ENCODE results near the gene SEC22C. TPM values are rescaled to one million over a fixed set of nuclear protein-coding genes. Genes with fewer than 3 reads are reported as not detected.

Gene SEC22C
- total and polyA plus RNA-seq, 5 donors = 20.2 to 29.9 (median 27.0) TPM

DNA sequence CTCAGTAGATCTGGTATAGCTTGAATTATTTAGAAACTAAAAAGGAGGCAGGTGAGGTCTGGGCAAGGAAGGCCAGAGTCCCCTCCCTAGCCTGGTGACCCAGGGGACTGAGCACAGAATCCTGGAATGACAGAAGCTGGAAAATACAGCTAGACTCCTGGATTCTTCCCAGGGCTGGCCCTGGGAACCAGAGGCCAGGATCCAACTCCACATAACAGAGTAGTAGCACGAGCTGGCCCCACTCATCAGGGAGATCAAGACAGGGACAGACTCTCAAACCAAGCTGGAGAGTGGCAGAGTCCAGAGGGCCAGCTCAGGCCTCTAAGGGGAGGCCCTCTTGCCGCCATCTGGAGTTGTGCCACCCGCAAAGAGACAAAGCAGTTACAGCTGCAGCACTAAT lies 68.6 kb downstream of the SEC22C start:
- peaks cover 23% of the 10 kb centered on the region for H3K4me1 ChIP-seq (ENCODE audit: control insufficient read depth, insufficient read depth, low read length)
- intact Hi-C loops (cut with DNase I) = no loop called here

DNA sequence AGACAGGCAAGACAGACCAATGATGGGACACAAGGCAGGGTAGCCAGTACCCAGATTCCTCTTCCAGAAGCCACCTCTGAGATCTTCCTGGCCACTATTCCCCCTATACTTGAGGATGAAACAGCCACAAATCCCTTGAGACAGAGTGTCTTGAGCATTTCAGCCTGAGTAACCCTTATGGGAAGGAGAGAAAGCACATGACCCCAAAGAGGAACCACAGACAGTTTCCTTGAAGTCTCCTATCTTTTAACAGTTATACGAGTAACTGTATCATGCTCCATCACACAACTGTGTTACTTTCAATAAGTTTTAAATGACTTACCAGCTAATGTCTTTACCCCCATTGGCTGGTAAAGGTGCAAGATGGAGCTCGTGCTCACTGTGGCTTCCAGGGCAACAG lies 70.0 kb downstream of the SEC22C start:
- Histone ChIP-seq H3K4me1 (ENCODE audit: control insufficient read depth, insufficient read depth, low read length) (peaks cover 23% of the 10 kb centered on the region), H3K27me3 (ENCODE audit: control insufficient read depth, insufficient read depth) (no peaks in the 10 kb centered on the region), H3K27ac (ENCODE audit: low read length) (no peak overlapping the region), H3K4me3 (ENCODE audit: low read length) (no peak overlapping the region), H3K9me3 (ENCODE audit: control insufficient read depth, low read length) (no peaks in the 10 kb centered on the region)
- ATAC-seq (no peak), DNase-seq (no peak)
- intact Hi-C loops (cut with DNase I) = no loop called here
- WGBS = 78% methylated on average over 2 of the region's 2 CpGs

More for the DNA sequence above, 68.6 kb downstream of the SEC22C start:
- H3K9me3 ChIP-seq (ENCODE audit: control insufficient read depth, low read length) = no peaks in the 10 kb centered on the region
- 74% methylated on average over 3 of the region's 3 CpGs for WGBS
- H3K27ac ChIP-seq (ENCODE audit: low read length) = no peak overlapping the region
- DNase-seq (peak in 1 of 3 donors; percentile 76), ATAC-seq (no peak)
- H3K4me3 ChIP-seq (ENCODE audit: low read length) = no peak overlapping the region
- H3K27me3 ChIP-seq (ENCODE audit: control insufficient read depth, insufficient read depth) = no peaks in the 10 kb centered on the region

DNA sequence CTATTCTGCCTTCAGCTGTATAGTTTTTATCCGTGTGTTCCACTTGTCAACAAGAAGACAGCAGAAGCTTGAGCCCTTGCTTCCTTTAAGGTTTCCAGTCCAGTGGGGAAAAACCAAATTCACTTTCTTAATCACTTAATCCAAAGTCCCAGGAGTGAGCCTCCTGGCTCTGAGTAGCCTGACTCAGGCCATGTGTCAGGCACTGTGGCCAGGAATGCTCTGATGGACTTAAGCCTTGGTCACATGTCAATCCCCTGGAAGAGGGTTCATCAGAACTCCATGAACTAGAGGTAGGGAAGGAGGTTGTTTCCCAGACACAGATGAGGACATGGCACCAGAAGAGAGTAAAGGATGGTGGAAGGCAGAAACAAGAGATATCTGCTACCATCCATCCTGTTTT lies 70.6 kb downstream of the SEC22C start:
- H3K4me3 ChIP-seq (ENCODE audit: low read length) = no peak overlapping the region
- peak in 1 of 2 donors; percentile 28 for ATAC-seq
- 55% methylated on average over 1 of the region's 1 CpG for WGBS
- H3K4me1 ChIP-seq (ENCODE audit: control insufficient read depth, insufficient read depth, low read length) = peaks cover 22% of the 10 kb centered on the region
- DNase-seq = peak in 1 of 3 donors; percentile 72
- intact Hi-C loops (cut with DNase I) = no loop called here
- H3K27me3 ChIP-seq (ENCODE audit: control insufficient read depth, insufficient read depth) = no peaks in the 10 kb centered on the region
- H3K9me3 ChIP-seq (ENCODE audit: control insufficient read depth, low read length) = no peaks in the 10 kb centered on the region
- H3K27ac ChIP-seq (ENCODE audit: low read length) = peak overlapping the region; percentile 50

DNA sequence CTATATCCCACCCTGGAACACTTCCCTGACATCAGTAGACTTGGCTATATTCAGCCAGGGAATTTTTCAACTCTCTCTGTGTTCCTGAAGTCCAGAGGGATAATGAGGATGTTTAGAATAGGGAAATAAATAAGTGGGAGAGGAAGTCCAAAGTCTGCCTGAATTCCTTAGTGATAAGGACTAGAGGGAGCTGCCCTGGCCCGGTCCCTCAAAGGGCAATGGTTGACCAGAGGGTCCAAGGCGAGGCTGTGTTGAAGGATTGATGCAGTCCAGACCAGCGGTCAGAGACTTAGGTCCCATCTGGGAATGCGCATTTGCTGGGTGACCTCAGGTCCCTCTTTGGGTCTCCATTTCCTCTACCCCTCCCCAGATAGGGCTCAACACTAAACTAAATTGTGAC lies 71.4 kb downstream of the SEC22C start:
- 46% methylated on average over 4 of the region's 4 CpGs for WGBS

DNA sequence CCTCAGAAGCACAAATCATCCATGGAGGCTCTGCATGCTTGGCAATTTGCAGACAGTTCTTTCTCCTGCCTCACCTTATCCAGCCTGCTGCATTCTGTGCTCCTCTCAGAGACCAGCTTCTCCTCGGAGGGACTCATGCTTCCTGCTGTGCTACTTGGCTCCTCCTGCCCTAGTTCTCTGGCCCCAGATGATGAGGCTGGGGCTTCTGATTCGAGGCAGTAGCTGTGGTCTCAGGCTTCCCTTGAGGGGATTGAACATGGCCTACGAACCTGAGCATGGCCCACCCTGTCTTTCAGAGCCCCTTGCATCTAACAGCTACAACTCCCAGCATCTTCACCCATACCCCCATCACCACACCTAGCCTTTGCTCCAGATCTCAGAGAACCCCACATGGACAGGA lies 72.7 kb downstream of the SEC22C start:
- 67% methylated on average over 3 of the region's 3 CpGs for WGBS
- peaks cover 12% of the 10 kb centered on the region for H3K4me1 ChIP-seq (ENCODE audit: control insufficient read depth, insufficient read depth, low read length)
- no peak overlapping the region for H3K4me3 ChIP-seq (ENCODE audit: low read length)
- ATAC-seq (no peak), DNase-seq (no peak)
- H3K27ac ChIP-seq (ENCODE audit: low read length) = no peak overlapping the region
- intact Hi-C loops (cut with DNase I) = no loop called here
- H3K9me3 ChIP-seq (ENCODE audit: control insufficient read depth, low read length) = no peaks in the 10 kb centered on the region
- H3K27me3 ChIP-seq (ENCODE audit: control insufficient read depth, insufficient read depth) = no peaks in the 10 kb centered on the region

More for the DNA sequence above, 71.4 kb downstream of the SEC22C start:
- no peaks in the 10 kb centered on the region for H3K27me3 ChIP-seq (ENCODE audit: control insufficient read depth, insufficient read depth)
- no peak overlapping the region for H3K4me3 ChIP-seq (ENCODE audit: low read length)
- DNase-seq = peak in 1 of 3 donors; percentile 64
- H3K27ac ChIP-seq (ENCODE audit: low read length) = peak overlapping the region; percentile 50
- peak in 1 of 2 donors; percentile 2 for ATAC-seq
- intact Hi-C loops (cut with DNase I) = no loop called here
- H3K4me1 ChIP-seq (ENCODE audit: control insufficient read depth, insufficient read depth, low read length) = peaks cover 17% of the 10 kb centered on the region
- H3K9me3 ChIP-seq (ENCODE audit: control insufficient read depth, low read length) = no peaks in the 10 kb centered on the region

DNA sequence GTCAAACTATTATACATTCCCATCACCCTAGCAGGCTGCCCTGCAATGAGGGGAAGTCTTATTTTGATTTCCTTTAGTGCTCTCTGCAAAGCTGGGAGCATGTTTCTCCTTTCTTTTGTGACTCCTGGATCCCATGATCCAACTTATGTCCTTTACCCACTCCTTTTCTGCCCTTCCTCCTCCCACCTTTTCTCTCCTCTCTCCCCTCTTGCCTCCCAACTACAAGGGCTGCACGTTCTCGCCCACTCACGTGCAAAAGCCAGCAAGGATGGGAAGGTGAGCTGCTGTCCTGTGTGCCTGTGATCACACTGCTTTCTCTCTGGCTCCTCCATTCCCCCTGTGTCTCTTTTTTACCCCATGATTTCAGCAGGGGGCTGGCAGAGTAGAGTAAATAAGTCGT lies 73.2 kb downstream of the SEC22C start:
- H3K27me3 ChIP-seq (ENCODE audit: control insufficient read depth, insufficient read depth) = no peaks in the 10 kb centered on the region
- no peak for DNase-seq
- no peak for ATAC-seq
- no peak overlapping the region for H3K4me3 ChIP-seq (ENCODE audit: low read length)
- peaks cover 11% of the 10 kb centered on the region for H3K4me1 ChIP-seq (ENCODE audit: control insufficient read depth, insufficient read depth, low read length)
- 65% methylated on average over 4 of the region's 4 CpGs for WGBS
- H3K27ac ChIP-seq (ENCODE audit: low read length) = no peak overlapping the region
- no peaks in the 10 kb centered on the region for H3K9me3 ChIP-seq (ENCODE audit: control insufficient read depth, low read length)
- intact Hi-C loops (cut with DNase I) = no loop called here

DNA sequence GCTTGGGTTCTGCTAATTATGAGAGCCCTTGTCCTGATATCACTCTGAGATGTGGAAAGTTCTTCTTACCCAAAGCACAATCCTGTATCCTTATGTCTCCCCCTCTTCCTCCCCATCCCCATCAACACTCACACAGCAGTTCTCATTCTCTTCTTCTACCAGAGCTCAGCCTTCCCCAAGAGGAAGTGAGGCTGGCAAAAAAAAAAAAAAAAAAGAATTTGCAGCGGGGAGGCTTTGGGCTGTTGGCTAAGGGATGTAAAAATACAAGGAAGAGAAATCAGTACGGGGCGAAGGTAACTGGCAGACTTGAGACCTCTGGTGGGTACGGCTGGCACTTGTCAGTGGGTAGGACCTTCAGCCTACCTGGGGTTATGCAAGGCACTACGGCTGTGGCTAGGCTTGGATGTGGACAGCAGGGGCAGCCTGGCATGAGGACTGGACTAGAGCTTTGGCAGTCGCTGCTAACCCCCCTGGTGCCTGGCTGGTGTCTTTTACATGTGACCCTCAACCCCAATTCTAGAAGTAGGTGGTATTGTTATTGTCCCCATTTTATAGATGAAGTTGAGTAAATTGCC lies 73.9 kb downstream of the SEC22C start:
- intact Hi-C loops (cut with DNase I) = no loop called here

DNA sequence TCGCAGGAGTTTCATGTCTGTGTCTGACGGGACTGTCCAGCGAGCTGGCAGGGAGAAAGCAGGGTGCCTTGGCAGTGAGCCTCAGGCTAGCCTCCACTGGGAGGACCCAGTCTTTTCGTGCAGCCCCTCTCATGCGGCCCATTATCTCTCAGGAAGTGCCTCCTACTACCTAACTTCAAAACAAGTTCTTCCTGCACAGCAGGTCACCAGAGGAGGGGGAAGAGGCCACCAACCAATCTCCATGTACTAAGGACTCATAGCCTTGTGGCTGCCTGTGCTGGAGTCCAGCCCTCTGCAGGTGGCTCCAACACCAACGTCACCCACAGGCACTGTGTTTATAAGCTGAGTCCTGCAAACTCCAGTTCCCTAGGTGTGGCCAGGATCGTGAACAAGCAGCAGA lies 74.5 kb downstream of the SEC22C start:
- no peak overlapping the region for H3K4me3 ChIP-seq (ENCODE audit: low read length)
- peaks cover 11% of the 10 kb centered on the region for H3K4me1 ChIP-seq (ENCODE audit: control insufficient read depth, insufficient read depth, low read length)
- intact Hi-C loops (cut with DNase I) = no loop called here
- 28% methylated on average over 7 of the region's 7 CpGs for WGBS
- H3K9me3 ChIP-seq (ENCODE audit: control insufficient read depth, low read length) = no peaks in the 10 kb centered on the region
- H3K27me3 ChIP-seq (ENCODE audit: control insufficient read depth, insufficient read depth) = no peaks in the 10 kb centered on the region
- DNase-seq (no peak), ATAC-seq (no peak)
- peak overlapping the region; percentile 40 for H3K27ac ChIP-seq (ENCODE audit: low read length)

More for the DNA sequence above, 73.9 kb downstream of the SEC22C start:
- WGBS = 67% methylated on average over 6 of the region's 6 CpGs
- no peaks in the 10 kb centered on the region for H3K9me3 ChIP-seq (ENCODE audit: control insufficient read depth, low read length)
- H3K27ac ChIP-seq (ENCODE audit: low read length) = no peak overlapping the region
- H3K27me3 ChIP-seq (ENCODE audit: control insufficient read depth, insufficient read depth) = no peaks in the 10 kb centered on the region
- DNase-seq (no peak), ATAC-seq (no peak)
- peaks cover 11% of the 10 kb centered on the region for H3K4me1 ChIP-seq (ENCODE audit: control insufficient read depth, insufficient read depth, low read length)
- no peak overlapping the region for H3K4me3 ChIP-seq (ENCODE audit: low read length)

DNA sequence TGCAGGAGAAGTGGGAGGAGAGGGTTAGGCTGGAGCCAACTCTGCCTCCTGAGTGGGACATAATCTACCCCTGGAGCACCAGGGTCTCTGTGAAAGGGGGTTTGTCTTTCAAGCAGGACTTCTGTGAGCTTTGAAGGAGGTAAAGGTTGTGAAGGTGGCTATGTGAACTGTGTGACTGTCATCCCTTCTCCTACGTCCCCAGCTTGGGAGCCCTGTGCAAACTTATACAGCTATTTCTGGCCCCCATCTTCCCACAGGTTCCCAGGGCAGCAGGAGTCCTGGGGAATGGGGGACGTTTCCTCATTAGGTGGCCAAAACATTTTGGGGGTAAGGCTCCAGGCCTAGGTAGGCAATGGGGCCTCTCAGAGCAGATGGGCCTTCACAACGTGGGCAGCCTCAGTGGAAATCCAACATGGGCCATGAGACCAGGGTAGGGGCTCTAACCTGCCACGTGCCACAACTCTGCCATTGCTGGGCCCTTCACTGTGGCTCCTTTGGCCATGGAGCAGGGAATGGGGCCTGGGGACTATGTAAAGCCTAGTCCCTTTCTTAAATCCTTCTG lies 75.8 kb downstream of the SEC22C start:
- Histone ChIP-seq H3K4me3 (ENCODE audit: low read length) (no peak overlapping the region), H3K27ac (ENCODE audit: low read length) (no peak overlapping the region), H3K27me3 (ENCODE audit: control insufficient read depth, insufficient read depth) (no peaks in the 10 kb centered on the region), H3K9me3 (ENCODE audit: control insufficient read depth, low read length) (no peaks in the 10 kb centered on the region), H3K4me1 (ENCODE audit: control insufficient read depth, insufficient read depth, low read length) (peaks cover 9% of the 10 kb centered on the region)
- no peak for DNase-seq
- ATAC-seq = no peak
- intact Hi-C loops (cut with DNase I) = no loop called here
- 91% methylated on average over 4 of the region's 4 CpGs for WGBS

DNA sequence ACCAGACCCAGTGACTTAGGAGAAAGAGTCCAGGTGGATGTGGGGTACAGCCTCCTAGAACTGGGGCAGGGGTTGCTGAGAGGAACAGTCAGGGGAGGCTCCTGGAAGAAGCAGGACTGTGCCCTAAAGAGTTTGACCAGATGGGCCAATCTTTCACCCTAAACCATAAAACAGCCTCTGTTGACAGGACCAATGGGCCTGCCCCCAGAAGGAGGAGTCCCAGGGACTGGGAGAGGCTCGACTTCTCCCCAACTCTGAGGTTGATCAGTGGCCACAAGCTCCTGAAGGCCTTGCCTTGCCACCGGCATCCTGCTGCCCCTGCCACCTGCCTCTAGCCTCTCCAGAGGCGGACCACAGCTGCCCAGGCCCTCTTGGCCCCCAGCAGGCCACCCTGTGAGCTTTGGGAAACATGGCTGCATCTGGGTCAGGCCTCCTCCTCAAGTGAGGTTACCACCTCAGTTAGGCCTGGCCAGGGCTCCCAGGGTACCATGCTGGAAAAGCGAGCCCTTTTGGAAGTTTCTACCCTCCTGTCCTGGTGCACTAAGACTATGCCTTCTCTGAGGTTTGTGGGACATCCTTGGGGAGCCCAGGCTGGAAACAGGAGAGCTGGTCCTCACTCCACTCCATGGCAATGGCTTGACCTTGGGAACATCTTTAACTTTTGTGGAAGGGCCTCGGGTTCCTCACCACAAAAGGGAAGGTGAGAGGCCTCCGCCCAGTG lies 76.5 kb downstream of the SEC22C start:
- ATAC-seq (no peak), DNase-seq (no peak)
- no peak overlapping the region for H3K27ac ChIP-seq (ENCODE audit: low read length)
- H3K27me3 ChIP-seq (ENCODE audit: control insufficient read depth, insufficient read depth) = no peaks in the 10 kb centered on the region
- H3K4me3 ChIP-seq (ENCODE audit: low read length) = no peak overlapping the region
- peaks cover 3% of the 10 kb centered on the region for H3K4me1 ChIP-seq (ENCODE audit: control insufficient read depth, insufficient read depth, low read length)
- 95% methylated on average over 6 of the region's 6 CpGs for WGBS
- no peaks in the 10 kb centered on the region for H3K9me3 ChIP-seq (ENCODE audit: control insufficient read depth, low read length)
- intact Hi-C loops (cut with DNase I) = no loop called here

DNA sequence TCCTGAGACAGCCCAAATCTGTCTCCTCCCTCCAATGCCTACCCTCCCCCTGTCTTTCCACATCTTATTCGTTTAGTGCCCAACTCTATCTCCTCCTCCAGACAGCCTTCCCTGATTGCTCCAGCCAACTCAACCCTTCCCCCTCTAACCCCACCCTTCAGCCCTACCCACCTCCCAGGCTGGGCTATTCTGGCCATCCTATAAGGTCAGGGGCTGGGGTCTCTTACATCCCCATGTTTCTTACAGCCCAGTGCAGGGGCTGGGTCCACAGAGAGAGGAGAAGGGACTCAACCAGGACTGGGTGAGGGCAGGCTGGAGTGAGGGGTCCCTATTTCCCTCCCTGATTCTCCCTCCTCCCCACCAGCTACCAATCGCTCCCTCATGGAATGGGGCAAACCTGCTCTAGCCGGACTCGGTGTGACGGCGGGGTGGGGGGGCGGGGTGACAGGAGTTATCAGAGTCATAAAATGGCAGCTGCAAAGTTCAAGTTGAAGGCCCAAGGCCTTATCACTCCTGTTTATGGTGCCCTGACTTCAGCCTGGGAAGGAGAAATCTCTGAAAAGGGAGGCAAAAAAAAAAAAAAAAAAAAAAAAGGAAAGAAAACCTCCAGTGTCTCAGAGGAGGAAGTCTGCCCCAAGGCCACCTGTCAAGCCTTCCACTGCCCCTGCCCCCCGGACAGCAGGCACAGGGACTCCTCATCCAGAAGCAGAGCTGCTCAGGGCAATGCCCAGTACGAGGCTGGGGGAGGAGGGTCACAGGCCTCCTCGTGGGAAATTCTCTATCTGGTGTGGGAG lies 77.2 kb downstream of the SEC22C start:
- ATAC-seq = no peak
- H3K4me1 ChIP-seq (ENCODE audit: control insufficient read depth, insufficient read depth, low read length) = peaks cover 3% of the 10 kb centered on the region
- no peak overlapping the region for H3K4me3 ChIP-seq (ENCODE audit: low read length)
- H3K9me3 ChIP-seq (ENCODE audit: control insufficient read depth, low read length) = no peaks in the 10 kb centered on the region
- intact Hi-C loops (cut with DNase I) = loop anchor here (5.0 kb wide), 2 partner anchors 33 to 38 kb away; no protein-coding TSS in a partner anchor
- 82% methylated on average over 10 of the region's 10 CpGs for WGBS
- H3K27ac ChIP-seq (ENCODE audit: low read length) = no peak overlapping the region
- no peak for DNase-seq
- no peaks in the 10 kb centered on the region for H3K27me3 ChIP-seq (ENCODE audit: control insufficient read depth, insufficient read depth)

Data from right cardiac atrium (tissue), 5 donors.